WI38 (cell line): Measurements from ENCODE around the gene APOE.
"Not testable (repeated sequence)": the region's sequence is repeated elsewhere in the genome, so short reads cannot be mapped to it uniquely, and the experiment has no call there.

Experiments
- H3K4me3 ChIP-seq: 2 replicates; pipeline ENCODE4 v1.5.1; 2011; ENCODE audit warnings: low read depth, mild to moderate bottlenecking, control low read depth, low read length
- CTCF ChIP-seq: IDR thresholded peaks from 2 replicates; pipeline ENCODE4 v1.5.1; 2012; ENCODE audit warnings: low read depth, mild to moderate bottlenecking, control low read depth, low read length

Gene APOE

DNA sequence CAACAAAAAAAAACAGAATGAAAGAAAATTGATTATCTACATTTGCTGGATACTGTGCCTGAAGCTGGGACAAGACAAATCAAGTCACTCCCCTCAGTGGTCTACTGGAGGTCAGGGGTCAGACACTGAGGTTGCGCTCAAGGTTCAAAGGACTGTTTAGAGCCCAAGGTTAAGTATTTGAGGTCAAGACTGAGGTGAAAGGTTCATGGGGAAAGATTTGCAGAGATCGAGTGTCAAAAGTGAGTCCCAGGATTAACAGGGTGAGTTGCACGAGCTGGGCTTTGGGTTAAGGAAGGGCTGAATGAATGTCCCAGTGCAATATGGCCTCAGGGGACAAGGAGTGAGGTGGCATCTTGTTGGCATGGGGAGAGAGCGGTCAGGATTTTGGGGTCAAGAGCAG lies 17.9 kb upstream of the APOE start:
- no peak for TF ChIP-seq CTCF
- no peak overlapping the region for H3K4me3 ChIP-seq

GRCh38 chr19:44888335-44888734 lies 17.3 kb upstream of the APOE start:
- not testable (repeated sequence) for H3K4me3 ChIP-seq

GRCh38 chr19:44889830-44890365 lies 15.7 kb upstream of the APOE start:
- no peak for TF ChIP-seq CTCF
- H3K4me3 ChIP-seq = peak overlapping the region; percentile 47

GRCh38 chr19:44890366-44891015 lies 15.1 kb upstream of the APOE start:
- no peak for TF ChIP-seq CTCF
- H3K4me3 ChIP-seq = peak overlapping the region; percentile 47

GRCh38 chr19:44891016-44891882 lies 14.3 kb upstream of the APOE start, which contains the start of gene TOMM40:
TOMM40 (plus strand) TSS chr19:44891254; CDS start chr19:44891416, 162 bp downstream.
- no peak for TF ChIP-seq CTCF

DNA sequence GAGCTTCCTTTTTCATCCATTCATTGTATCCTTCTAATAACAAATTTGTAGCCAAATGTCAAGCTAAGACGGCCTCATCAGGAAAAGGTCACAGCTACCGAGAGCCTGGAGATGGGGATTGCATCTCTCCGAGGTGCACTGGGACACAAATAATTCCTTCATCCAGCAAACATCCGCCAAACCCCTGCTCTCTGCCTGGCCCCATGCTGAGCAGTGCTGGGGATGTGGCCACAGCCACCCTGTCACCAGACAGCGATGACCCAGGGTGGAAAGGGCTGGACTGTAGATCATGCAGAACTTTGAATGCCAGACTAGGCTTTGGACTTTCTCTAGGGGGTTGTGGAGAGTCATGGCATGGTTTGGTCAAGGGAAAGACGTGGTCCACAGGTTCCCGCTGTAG lies 12.7 kb upstream of the APOE start:
- no peak overlapping the region for H3K4me3 ChIP-seq
- TF ChIP-seq CTCF = no peak

More at GRCh38 chr19:44891016-44891882, 14.3 kb upstream of the APOE start, which contains the start of gene TOMM40:
- H3K4me3 ChIP-seq = peak within 1 kb of the TSS; percentile 88

GRCh38 chr19:44893332-44894051 lies 12.1 kb upstream of the APOE start:
- H3K4me3 ChIP-seq = no peak overlapping the region
- TF ChIP-seq CTCF = no peak
